ENCODE data around the gene GNAT3.

Gene GNAT3

DNA sequence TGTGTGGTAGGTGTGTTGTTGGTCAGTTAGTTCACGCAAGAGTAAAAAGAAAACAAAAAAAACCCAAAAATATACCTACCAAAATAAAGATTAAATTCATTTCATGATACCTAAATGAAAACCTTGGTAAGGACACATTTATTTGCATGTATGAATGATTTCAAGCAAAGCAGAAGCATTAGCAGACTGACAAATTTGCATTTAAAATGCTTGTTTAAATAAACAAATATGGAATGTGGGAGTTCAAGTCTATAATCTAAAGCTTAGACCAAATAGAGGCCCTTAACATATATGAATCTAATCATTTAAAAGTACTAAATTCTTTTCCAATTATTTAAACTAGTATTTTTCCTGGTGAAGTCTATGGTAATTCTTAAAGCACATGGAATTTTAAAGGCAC, 35.8 kb downstream of the GNAT3 start:
- no peak for TF ChIP-seq CTCF (conservative IDR thresholded peaks at IDR 0.05)

GRCh38 chr7:80475383-80475782, 36.5 kb downstream of the GNAT3 start:
- TF ChIP-seq CTCF (conservative IDR thresholded peaks at IDR 0.05), result no peak
- no peak overlapping the region for H3K27ac ChIP-seq

More for the DNA sequence above, 35.8 kb downstream of the GNAT3 start:
- no peak overlapping the region for H3K27ac ChIP-seq

DNA sequence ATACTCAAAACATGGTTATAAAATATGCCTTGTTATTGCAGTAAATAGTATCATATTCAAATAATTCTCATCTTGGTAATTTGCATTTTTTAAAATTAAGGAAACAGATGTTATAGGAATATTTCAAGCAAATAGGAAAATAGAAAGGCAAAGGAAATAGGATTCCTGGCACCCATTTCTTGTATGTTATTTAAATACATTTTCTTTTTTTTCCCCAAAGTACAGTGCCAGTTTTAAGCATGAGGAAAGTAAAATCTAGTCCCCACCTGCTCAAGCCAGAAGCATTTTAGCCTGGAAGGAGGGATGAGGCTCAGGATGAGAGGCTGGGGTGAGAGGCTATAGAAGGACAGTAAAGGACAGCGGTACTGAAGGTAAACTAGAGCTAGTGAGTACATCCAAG, 38.1 kb downstream of the GNAT3 start:
- no peak overlapping the region for H3K27ac ChIP-seq
- no peak for TF ChIP-seq CTCF (conservative IDR thresholded peaks at IDR 0.05)

DNA sequence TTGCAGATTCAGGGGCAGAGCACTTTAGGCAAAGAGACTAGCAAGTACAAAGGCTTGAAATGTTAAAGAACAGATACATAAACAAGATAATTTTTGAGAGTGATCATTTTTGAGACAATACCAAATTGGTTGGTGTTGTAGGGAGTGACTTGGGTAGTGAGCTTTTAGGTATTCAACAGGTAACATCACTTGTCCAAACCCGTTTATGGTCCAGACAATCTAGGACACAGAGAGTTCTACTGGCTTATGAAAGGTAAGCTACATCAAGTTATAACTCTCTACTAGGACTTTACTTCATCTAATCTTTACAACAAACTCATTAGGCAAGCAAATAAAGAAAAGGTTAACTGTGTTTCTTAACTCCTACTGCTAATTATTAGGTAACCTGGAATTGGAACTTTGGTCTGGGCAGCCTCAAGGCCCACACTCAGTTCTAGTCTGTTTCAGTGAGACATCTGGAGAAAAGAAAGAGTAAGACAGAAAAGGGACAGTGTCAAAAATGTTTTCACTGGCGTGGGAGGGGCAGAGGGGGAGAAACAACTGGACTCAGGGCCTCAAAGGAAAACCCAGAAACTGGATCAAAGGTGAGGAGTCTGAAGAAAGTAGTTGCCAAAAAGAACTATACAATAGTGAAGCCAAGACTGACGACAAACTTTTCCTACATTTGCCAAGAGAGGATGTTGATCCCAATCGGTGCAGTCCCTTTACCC, 39.2 kb downstream of the GNAT3 start:
- TF ChIP-seq CTCF (conservative IDR thresholded peaks at IDR 0.05), result no peak
- H3K27ac ChIP-seq, result no peak overlapping the region

DNA sequence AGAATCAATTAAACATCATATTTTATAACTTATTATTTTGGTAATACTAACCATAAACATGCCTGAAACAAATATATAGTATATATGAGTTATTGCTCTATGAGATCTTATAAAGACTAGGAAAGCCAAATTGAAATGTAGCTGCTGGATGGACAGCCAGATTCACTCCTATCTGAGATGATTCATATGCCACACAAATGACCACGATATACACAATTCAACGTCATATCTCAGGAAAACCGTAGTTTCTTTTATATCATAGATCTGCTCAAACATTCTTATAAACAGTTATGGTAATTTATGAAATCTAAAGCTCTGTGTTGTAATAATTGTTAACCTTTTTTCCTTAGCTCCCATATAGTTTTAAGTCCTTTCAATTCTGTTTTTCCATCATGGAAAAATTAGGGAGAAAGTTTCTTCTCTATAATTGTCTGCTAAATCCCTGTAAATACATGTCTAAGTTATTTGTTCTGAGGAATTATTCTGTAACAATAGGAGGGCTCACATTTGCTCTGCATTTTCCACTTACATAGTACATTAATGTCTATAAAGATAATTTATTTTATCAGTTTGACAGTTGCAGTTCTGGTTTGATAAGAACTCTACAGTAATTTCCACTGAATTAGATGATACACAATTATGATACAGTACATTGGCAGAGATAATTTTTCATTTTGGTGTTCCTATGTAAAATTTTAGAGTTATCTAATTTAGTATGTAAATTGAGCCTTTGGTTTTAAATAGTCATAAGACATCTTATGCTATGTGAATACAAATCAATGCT, 42.7 kb downstream of the GNAT3 start:
- no peak overlapping the region for H3K27ac ChIP-seq
- no peak for TF ChIP-seq CTCF (conservative IDR thresholded peaks at IDR 0.05)

- TF ChIP-seq CTCF (conservative IDR thresholded peaks at IDR 0.05), result no peak
- H3K27ac ChIP-seq, result peak overlapping the region; percentile 20; the same call in 1 of the 2 replicates
Observed at GRCh38 chr7:80467069-80467468, 44.8 kb downstream of the GNAT3 start.

GRCh38 chr7:80466636-80467035, 45.2 kb downstream of the GNAT3 start:
- peak overlapping the region; percentile 20; the same call in 1 of the 2 replicates for H3K27ac ChIP-seq
- no peak for TF ChIP-seq CTCF (conservative IDR thresholded peaks at IDR 0.05)
